ENCODE measurements around the gene KDM6B. TPM values are rescaled to one million over a fixed set of nuclear protein-coding genes. Genes with fewer than 3 reads are reported as not detected.

Gene KDM6B
- total RNA-seq, 6 experiments from 2014 or later = 6.1 to 12.8 (median 10.9) TPM

DNA sequence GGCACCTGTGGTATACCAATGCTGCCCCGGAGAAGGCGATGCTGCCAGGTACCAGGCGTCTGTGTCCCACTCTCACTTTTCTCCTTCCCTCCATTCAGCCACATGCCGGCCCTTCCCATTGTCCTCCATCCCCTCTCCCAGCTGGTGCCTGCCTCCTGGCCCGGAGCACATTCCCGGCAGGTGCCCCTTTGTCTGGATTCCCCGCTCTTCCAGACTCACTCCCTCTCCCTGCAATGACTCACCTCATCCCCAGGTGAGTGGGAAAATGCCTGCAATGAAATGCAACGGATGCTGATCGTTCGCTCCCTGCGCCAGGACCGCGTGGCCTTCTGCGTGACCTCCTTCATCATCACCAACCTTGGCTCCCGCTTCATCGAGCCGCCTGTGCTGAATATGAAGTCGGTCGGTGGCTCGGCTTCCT is 10.4 kb upstream of the KDM6B start:
- Histone ChIP-seq H3K27ac (no peak overlapping the region), H3K9me3 (no peaks in the 10 kb centered on the region), H3K4me1 (no peaks in the 10 kb centered on the region), H3K4me3 (no peak overlapping the region), H3K36me3 (no peaks in the 10 kb centered on the region), H3K27me3 (no peaks in the 10 kb centered on the region)
- DNase-seq (no peak), ATAC-seq (no peak)
- intact Hi-C loops (cut with DNase I) = loop anchor here in 1 of 2 donors (10.0 kb wide), 1 partner anchor 81 kb away; no protein-coding TSS in a partner anchor
- TF ChIP-seq, protein P1, sequence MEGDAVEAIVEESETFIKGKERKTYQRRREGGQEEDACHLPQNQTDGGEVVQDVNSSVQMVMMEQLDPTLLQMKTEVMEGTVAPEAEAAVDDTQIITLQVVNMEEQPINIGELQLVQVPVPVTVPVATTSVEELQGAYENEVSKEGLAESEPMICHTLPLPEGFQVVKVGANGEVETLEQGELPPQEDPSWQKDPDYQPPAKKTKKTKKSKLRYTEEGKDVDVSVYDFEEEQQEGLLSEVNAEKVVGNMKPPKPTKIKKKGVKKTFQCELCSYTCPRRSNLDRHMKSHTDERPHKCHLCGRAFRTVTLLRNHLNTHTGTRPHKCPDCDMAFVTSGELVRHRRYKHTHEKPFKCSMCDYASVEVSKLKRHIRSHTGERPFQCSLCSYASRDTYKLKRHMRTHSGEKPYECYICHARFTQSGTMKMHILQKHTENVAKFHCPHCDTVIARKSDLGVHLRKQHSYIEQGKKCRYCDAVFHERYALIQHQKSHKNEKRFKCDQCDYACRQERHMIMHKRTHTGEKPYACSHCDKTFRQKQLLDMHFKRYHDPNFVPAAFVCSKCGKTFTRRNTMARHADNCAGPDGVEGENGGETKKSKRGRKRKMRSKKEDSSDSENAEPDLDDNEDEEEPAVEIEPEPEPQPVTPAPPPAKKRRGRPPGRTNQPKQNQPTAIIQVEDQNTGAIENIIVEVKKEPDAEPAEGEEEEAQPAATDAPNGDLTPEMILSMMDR (IDR thresholded peaks at IDR 0.05) = no peak
- no peak for TF ChIP-seq POLR2A (IDR thresholded peaks at IDR 0.05)
- 74% methylated on average over 16 of the region's 20 CpGs for whole genome bisulfite sequencing (ENCODE audit: insufficient coverage, low coverage, low lambda C conversion rate, missing lambda C conversion rate)

GRCh38 chr17:7824021-7824924 is 9.7 kb upstream of the KDM6B start:
- 65% methylated on average over 5 of the region's 9 CpGs for WGBS (ENCODE audit: insufficient coverage, low coverage, low lambda C conversion rate, missing lambda C conversion rate)
- peak in 1 of 4 donors; percentile 15 for ATAC-seq
- no peak for DNase-seq
- H3K27ac ChIP-seq = no peak overlapping the region
- no peak for TF ChIP-seq POLR2A (IDR thresholded peaks at IDR 0.05)
- TF ChIP-seq, protein P1 (IDR thresholded peaks at IDR 0.05) = no peak
- no peak overlapping the region for H3K4me3 ChIP-seq
- H3K36me3 ChIP-seq = no peaks in the 10 kb centered on the region
- H3K4me1 ChIP-seq = no peaks in the 10 kb centered on the region
- no peaks in the 10 kb centered on the region for H3K27me3 ChIP-seq
- H3K9me3 ChIP-seq = no peaks in the 10 kb centered on the region
- intact Hi-C loops (cut with DNase I) = loop anchor here in 1 of 2 donors (10.0 kb wide), 1 partner anchor 81 kb away; no protein-coding TSS in a partner anchor

GRCh38 chr17:7825206-7825990 is 8.6 kb upstream of the KDM6B start:
- H3K36me3 ChIP-seq = no peaks in the 10 kb centered on the region
- H3K4me1 ChIP-seq = no peaks in the 10 kb centered on the region
- intact Hi-C loops (cut with DNase I) = loop anchor here in 1 of 2 donors (10.0 kb wide), 1 partner anchor 79 kb away; no protein-coding TSS in a partner anchor
- H3K9me3 ChIP-seq = no peaks in the 10 kb centered on the region
- 30% methylated on average over 12 of the region's 12 CpGs for WGBS (ENCODE audit: insufficient coverage, low coverage, low lambda C conversion rate, missing lambda C conversion rate)
- ATAC-seq (peak; percentile 37 to 71 (median 47)), DNase-seq (no peak)
- H3K27ac ChIP-seq = no peak overlapping the region
- no peak overlapping the region for H3K4me3 ChIP-seq
- H3K27me3 ChIP-seq = no peaks in the 10 kb centered on the region
- TF ChIP-seq, protein P1 (IDR thresholded peaks at IDR 0.05) = peak in 2 of 4 donors; percentile 15 to 23
- TF ChIP-seq POLR2A (IDR thresholded peaks at IDR 0.05) = no peak

DNA sequence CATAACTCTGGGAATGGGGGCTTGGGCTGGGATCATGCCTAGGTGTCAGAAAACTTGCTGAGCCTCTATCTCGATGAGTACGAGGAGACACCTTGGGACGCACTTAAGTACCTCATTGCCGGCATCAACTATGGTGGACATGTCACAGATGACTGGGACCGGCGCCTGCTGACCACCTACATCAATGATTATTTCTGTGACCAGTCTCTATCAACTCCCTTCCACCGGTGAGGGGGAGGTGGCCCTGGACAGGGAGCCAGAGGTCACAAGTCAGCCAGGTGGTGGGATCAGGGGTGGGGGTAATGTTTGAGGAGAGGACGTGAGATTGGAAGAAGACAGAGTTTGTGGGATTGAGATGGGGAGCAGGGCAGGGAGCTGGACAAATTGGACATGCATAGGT is 3.4 kb upstream of the KDM6B start:
- Histone ChIP-seq H3K4me3 (no peak overlapping the region), H3K27me3 (no peaks in the 10 kb centered on the region), H3K36me3 (no peaks in the 10 kb centered on the region), H3K27ac (no peak overlapping the region), H3K9me3 (no peaks in the 10 kb centered on the region), H3K4me1 (peaks cover 0 to 17% (median 0%) of the 10 kb centered on the region in 4 donors)
- no peak for DNase-seq
- no peak for TF ChIP-seq POLR2A (IDR thresholded peaks at IDR 0.05)
- TF ChIP-seq, protein P1 (IDR thresholded peaks at IDR 0.05) = no peak
- intact Hi-C loops (cut with DNase I) = no loop called here
- 81% methylated on average over 6 of the region's 8 CpGs for WGBS (ENCODE audit: insufficient coverage, low coverage, low lambda C conversion rate, missing lambda C conversion rate)
- ATAC-seq = no peak
